ENCODE results near the gene VCAM1. TPM values are rescaled to one million over a fixed set of nuclear protein-coding genes. Genes with fewer than 3 reads are reported as not detected.

VCAM1 gene
- total and polyA plus RNA-seq, 2 of the 8 experiments (the other 6 are each of a cell fraction or from before 2014, with no cell fraction given) = 0.21 TPM; not detected in 1

DNA sequence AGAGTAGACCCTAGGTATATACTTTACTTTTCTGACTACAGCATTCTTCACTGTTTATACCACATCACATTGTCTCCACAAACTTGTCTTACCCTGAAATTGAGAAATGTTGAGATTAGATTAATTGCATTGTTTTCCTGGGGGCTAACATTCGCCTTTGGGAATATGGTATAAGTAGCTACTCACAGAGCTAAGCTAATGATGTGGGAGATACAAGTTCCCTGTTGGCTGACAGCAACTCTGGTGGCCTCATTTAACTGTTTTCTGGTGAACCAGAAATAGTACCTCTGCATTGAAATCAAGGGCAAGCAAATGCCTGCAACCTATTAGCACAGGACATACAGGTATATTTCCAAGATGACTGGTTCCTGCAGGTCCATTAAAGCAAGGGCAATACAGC is 13.2 kb upstream of the VCAM1 start:
- H3K9me3 ChIP-seq (ENCODE audit: insufficient read depth in 2 of 2, low read depth in 1 of 2, low read length in 1 of 2) = no peaks in the 10 kb centered on the region
- no peak overlapping the region for H2AK5ac ChIP-seq (ENCODE audit: low read depth, low read length)
- H4K91ac ChIP-seq (replicated peaks; ENCODE audit: insufficient read length, low read length) = no peak overlapping the region
- H3K9ac ChIP-seq (replicated peaks in 1 of 4; ENCODE audit: extremely low read depth in 1 of 4, low read depth in 3 of 4, low read length in 3 of 4) = no peak overlapping the region
- H3K18ac ChIP-seq (ENCODE audit: extremely low read depth, low read length) = no peak overlapping the region
- H3K27ac ChIP-seq (ENCODE audit: low read depth, low read length) = no peak overlapping the region
- no peak overlapping the region for H3K4me2 ChIP-seq (ENCODE audit: insufficient read depth in 1 of 2, low read depth in 2 of 2, low read length in 2 of 2)
- no peak overlapping the region for H2BK15ac ChIP-seq (ENCODE audit: low read length)
- POLR2A ChIA-PET (ENCODE audit: partially characterized antibody) = no interaction called here
- no peaks in the 10 kb centered on the region for H3K27me3 ChIP-seq (replicated peaks in 1 of 4; ENCODE audit: control insufficient read depth in 3 of 4, extremely low read depth in 1 of 4, insufficient read depth in 3 of 4, low read length in 3 of 4)
- no peak overlapping the region for H2BK20ac ChIP-seq (ENCODE audit: low read length)
- no peak overlapping the region for H3K4ac ChIP-seq (replicated peaks; ENCODE audit: insufficient read length, low read depth, low read length)
- FAIRE-seq (no peak), DNase-seq (ENCODE audit: low read depth in 1 of 2, low spot score in 2 of 2) (no peak)
- H3K14ac ChIP-seq (ENCODE audit: insufficient read length) = no peak overlapping the region
- no peak for TF ChIP-seq SP2 (IDR thresholded peaks at IDR 0.05; ENCODE audit: low read length)
- TF ChIP-seq SP1 (IDR thresholded peaks at IDR 0.05; ENCODE audit: low read depth, low read length) = no peak
- no peak for TF ChIP-seq KDM5A (IDR thresholded peaks at IDR 0.05; ENCODE audit: low read length)
- no peak for TF ChIP-seq RBBP5 (IDR thresholded peaks at IDR 0.05; ENCODE audit: borderline replicate concordance, low read depth, low read length)
- no peak for TF ChIP-seq TCF12 (IDR thresholded peaks at IDR 0.05; ENCODE audit: low read depth, low read length)
- no peak overlapping the region for H4K5ac ChIP-seq (ENCODE audit: insufficient read length, low read depth, low read length)
- H3K79me1 ChIP-seq (ENCODE audit: low read depth, low read length) = no peaks in the 10 kb centered on the region
- H2BK12ac ChIP-seq (ENCODE audit: low read depth, low read length) = no peak overlapping the region
- no peak overlapping the region for H3K56ac ChIP-seq (replicated peaks; ENCODE audit: insufficient read length, low read depth, low read length)
- no peaks in the 10 kb centered on the region for H4K20me1 ChIP-seq (replicated peaks in 1 of 2; ENCODE audit: control insufficient read depth in 1 of 2, insufficient read depth in 2 of 2, low read length in 2 of 2)
- H3K79me2 ChIP-seq (ENCODE audit: control insufficient read depth in 1 of 2, insufficient read depth in 2 of 2, low read length in 2 of 2) = no peaks in the 10 kb centered on the region
- H3K23ac ChIP-seq (ENCODE audit: insufficient read length) = no peak overlapping the region
- no peak overlapping the region for H2BK120ac ChIP-seq (replicated peaks; ENCODE audit: low read depth, low read length)
- H2BK5ac ChIP-seq (ENCODE audit: low read depth, low read length) = no peak overlapping the region
- H4K8ac ChIP-seq (ENCODE audit: extremely low read depth, insufficient read depth, low read length) = no peak overlapping the region
- H3K4me1 ChIP-seq (replicated peaks in 1 of 4; ENCODE audit: control insufficient read depth in 3 of 4, insufficient read depth in 4 of 4, low read length in 3 of 4) = peaks cover 0 to 5% (median 0%) of the 10 kb centered on the region in 4 experiments; a peak in 1 of 7 replicates
- no peak overlapping the region for H3K4me3 ChIP-seq (ENCODE audit: extremely low read depth in 1 of 4, insufficient read depth in 2 of 4, low read depth in 3 of 4, low read length in 4 of 4)
- H3K23me2 ChIP-seq (ENCODE audit: low read depth, low read length) = no peaks in the 10 kb centered on the region
- H3K36me3 ChIP-seq (ENCODE audit: control insufficient read depth in 2 of 4, insufficient read depth in 4 of 4, low read length in 3 of 4) = no peaks in the 10 kb centered on the region
- H2AFZ ChIP-seq (ENCODE audit: low read length) = 0 out of 2 replicates have a peak overlapping the region, but pooled peaks have one; percentile 47
- CTCF ChIA-PET (ENCODE audit: partially characterized antibody) = interaction anchor here (0.8 kb wide), 1 partner anchor 10 kb away, joined by 3 read pairs; no protein-coding TSS in a partner anchor
- 89% methylated on average over 1 of the region's 1 CpG; no CpG with 5 or more reads in 1 of the 2 experiments for WGBS, 2 experiments (ENCODE audit: extremely low coverage in 1 of 2, insufficient coverage in 1 of 2, insufficient read length in 1 of 2, insufficient replicate concordance in 2 of 2, low coverage in 1 of 2, low lambda C conversion rate in 2 of 2, missing lambda C conversion rate in 1 of 2)

All from H1 (cell line).